ENCODE data around the gene E4F1.

E4F1 gene, protein sequence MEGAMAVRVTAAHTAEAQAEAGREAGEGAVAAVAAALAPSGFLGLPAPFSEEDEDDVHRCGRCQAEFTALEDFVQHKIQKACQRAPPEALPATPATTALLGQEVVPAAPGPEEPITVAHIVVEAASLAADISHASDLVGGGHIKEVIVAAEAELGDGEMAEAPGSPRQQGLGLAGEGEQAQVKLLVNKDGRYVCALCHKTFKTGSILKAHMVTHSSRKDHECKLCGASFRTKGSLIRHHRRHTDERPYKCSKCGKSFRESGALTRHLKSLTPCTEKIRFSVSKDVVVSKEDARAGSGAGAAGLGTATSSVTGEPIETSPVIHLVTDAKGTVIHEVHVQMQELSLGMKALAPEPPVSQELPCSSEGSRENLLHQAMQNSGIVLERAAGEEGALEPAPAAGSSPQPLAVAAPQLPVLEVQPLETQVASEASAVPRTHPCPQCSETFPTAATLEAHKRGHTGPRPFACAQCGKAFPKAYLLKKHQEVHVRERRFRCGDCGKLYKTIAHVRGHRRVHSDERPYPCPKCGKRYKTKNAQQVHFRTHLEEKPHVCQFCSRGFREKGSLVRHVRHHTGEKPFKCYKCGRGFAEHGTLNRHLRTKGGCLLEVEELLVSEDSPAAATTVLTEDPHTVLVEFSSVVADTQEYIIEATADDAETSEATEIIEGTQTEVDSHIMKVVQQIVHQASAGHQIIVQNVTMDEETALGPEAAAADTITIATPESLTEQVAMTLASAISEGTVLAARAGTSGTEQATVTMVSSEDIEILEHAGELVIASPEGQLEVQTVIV

DNA sequence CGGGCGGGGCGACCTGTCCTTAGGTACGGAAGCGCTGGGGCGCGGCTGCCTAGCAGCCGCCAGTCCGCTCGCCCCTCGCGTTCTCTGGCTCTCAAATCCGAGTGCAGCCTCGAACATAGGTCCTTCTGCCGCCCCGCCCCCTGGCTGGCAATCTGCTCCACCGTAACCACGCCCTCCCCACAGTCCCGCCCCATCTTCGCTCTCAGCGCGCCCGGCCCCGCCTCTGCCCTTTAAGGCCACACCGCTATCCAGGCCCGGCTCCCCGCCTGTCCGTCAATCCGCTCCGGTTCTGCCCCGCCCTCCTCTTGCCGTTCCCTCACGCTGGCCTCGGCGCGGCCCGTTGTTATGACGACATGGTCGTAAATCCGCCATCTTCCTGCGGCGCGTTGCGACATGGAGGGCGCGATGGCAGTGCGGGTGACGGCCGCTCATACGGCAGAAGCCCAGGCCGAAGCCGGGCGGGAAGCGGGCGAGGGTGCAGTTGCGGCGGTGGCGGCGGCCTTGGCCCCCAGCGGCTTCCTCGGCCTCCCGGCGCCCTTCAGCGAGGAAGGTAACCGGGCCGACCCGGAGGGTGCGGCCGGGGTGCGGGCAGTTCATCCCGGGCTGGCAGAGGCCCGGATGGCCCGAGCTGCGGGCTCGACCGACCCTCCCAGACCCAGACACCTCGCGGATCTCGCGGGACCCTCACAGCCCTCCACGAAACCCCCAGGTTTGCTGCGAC lies at the start of gene E4F1:
E4F1 (plus strand) TSS at position 371 of the 721 bp plus-strand sequence; CDS start at position 394, 23 bp downstream.
- Histone ChIP-seq H2AFZ (ENCODE audit: low read length, unreplicated experiment) (peak within 1 kb of the TSS; percentile 81), H3K27ac (ENCODE audit: low read depth, low read length) (peak within 1 kb of the TSS; percentile 58)

DNA sequence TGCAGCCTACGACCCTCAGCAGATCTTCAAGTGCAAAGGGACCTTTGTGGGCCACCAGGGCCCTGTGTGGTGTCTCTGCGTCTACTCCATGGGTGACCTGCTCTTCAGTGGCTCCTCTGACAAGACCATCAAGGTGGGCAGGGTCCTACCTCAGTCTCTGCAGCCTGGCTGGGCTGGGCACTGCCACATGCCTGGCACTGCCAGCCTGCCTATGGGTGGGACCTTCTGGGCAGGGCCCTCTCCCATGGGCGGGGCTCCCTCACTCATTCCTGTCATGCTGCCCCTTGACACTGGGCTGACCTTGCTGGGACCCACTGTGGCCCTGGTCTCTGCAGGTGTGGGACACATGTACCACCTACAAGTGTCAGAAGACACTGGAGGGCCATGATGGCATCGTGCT lies 49.5 kb upstream of the E4F1 start:
- no peaks in the 10 kb centered on the region for H3K4me1 ChIP-seq (ENCODE audit: control insufficient read depth, insufficient read depth, low read length, unreplicated experiment)
- no peaks in the 10 kb centered on the region for H3K79me2 ChIP-seq (ENCODE audit: control insufficient read depth, insufficient read depth, low read length, unreplicated experiment)
- no peak overlapping the region for H3K27ac ChIP-seq (ENCODE audit: low read depth, low read length)
- H3K27me3 ChIP-seq (ENCODE audit: insufficient read depth, low read length) = no peaks in the 10 kb centered on the region
- H3K4me3 ChIP-seq (ENCODE audit: low read depth, low read length) = no peak overlapping the region
- peaks cover 19% of the 10 kb centered on the region; the same call in 1 of the 2 replicates for H3K36me3 ChIP-seq (ENCODE audit: insufficient read depth, low read length)
- H2AFZ ChIP-seq (ENCODE audit: low read length, unreplicated experiment) = no peak overlapping the region

More for the DNA sequence above, at the start of gene E4F1:
- peak within 1 kb of the TSS; percentile 86 for H3K4me3 ChIP-seq (ENCODE audit: low read depth, low read length)
- H3K4me1 ChIP-seq (ENCODE audit: control insufficient read depth, insufficient read depth, low read length, unreplicated experiment) = peaks cover 11% of the 10 kb centered on the region
- no peaks in the 10 kb centered on the region for H3K27me3 ChIP-seq (ENCODE audit: insufficient read depth, low read length)
- peaks cover 41% of the 10 kb centered on the region for H3K79me2 ChIP-seq (ENCODE audit: control insufficient read depth, insufficient read depth, low read length, unreplicated experiment)
- H3K36me3 ChIP-seq (ENCODE audit: insufficient read depth, low read length) = no peaks in the 10 kb centered on the region

DNA sequence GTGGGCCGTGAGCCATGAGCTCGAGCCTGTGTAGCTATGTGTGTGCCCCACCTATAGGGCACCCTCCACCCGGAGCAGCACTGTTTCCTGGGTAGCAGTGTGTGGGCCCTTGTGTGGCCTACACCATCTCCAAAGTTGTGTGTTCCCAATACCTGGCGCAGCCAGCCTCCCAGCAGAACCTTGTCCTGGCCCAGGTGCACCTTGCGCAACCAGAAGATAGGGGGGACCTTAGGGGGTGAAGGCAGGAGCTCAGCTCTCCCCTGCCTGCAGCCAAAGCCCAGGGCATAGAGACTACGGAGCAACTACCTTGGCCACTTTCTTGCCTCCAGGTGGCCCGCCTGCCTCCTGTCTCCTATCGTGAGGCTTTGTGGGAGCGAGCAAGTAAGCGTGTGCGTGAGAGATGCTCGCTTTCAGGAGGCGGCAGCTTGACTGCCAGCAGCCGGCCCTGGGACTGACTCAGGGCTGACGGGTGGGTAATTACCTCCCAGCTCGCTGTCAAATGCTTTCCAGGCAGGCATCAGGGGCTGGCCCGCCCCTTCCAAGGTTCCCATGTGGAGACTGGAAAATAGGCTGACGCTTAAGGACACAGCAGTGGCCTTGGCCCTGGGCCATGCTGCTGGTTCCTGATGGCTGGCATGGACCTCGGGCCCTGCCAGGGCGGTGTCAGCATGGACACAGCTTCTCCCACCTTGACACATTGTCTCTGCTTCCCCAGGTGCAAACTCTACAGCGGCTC lies 48.8 kb upstream of the E4F1 start:
- peaks cover 19% of the 10 kb centered on the region; the same call in 1 of the 2 replicates for H3K36me3 ChIP-seq (ENCODE audit: insufficient read depth, low read length)
- H3K4me1 ChIP-seq (ENCODE audit: control insufficient read depth, insufficient read depth, low read length, unreplicated experiment) = no peaks in the 10 kb centered on the region
- H3K27me3 ChIP-seq (ENCODE audit: insufficient read depth, low read length) = no peaks in the 10 kb centered on the region

DNA sequence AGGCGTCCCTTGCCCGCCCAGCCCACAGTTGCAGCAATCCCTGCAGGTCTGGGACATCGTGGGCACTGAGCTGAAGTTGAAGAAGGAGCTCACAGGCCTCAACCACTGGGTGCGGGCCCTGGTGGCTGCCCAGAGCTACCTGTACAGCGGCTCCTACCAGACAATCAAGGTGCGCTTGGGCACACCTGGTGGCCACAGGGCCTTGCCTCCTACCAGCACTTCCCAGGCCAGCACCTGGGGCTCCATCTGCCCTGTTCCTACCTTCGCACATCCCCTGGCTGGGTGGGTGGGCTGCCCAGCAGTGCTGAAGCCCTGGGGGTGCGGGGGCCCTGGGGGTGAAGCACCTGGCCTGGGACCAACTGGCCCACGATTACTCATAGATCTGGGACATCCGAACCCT lies 47.9 kb upstream of the E4F1 start:
- Histone ChIP-seq H3K4me3 (ENCODE audit: low read depth, low read length) (no peak overlapping the region), H3K27ac (ENCODE audit: low read depth, low read length) (no peak overlapping the region), H3K4me1 (ENCODE audit: control insufficient read depth, insufficient read depth, low read length, unreplicated experiment) (no peaks in the 10 kb centered on the region), H3K36me3 (ENCODE audit: insufficient read depth, low read length) (peaks cover 19% of the 10 kb centered on the region; the same call in 1 of the 2 replicates), H3K79me2 (ENCODE audit: control insufficient read depth, insufficient read depth, low read length, unreplicated experiment) (no peaks in the 10 kb centered on the region), H3K27me3 (ENCODE audit: insufficient read depth, low read length) (no peaks in the 10 kb centered on the region), H2AFZ (ENCODE audit: low read length, unreplicated experiment) (no peak overlapping the region)

More for the DNA sequence above, 48.8 kb upstream of the E4F1 start:
- Histone ChIP-seq H3K79me2 (ENCODE audit: control insufficient read depth, insufficient read depth, low read length, unreplicated experiment) (no peaks in the 10 kb centered on the region), H3K27ac (ENCODE audit: low read depth, low read length) (no peak overlapping the region), H2AFZ (ENCODE audit: low read length, unreplicated experiment) (no peak overlapping the region), H3K4me3 (ENCODE audit: low read depth, low read length) (no peak overlapping the region)

DNA sequence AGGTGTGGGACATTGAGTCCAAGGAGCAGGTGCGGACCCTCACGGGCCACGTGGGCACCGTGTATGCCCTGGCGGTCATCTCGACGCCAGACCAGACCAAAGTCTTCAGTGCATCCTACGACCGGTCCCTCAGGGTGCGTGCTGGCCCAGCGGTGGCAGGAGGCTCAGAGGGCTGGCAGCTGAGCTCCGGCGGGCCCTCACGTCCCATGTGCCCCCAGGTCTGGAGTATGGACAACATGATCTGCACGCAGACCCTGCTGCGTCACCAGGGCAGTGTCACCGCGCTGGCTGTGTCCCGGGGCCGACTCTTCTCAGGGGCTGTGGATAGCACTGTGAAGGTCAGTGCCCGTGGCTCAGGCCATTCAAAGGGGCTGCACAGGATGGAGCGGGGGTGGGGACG lies 47.3 kb upstream of the E4F1 start:
- peaks cover 19% of the 10 kb centered on the region; the same call in 1 of the 2 replicates for H3K36me3 ChIP-seq (ENCODE audit: insufficient read depth, low read length)
- H3K27ac ChIP-seq (ENCODE audit: low read depth, low read length) = no peak overlapping the region
- no peak overlapping the region for H3K4me3 ChIP-seq (ENCODE audit: low read depth, low read length)
- H3K4me1 ChIP-seq (ENCODE audit: control insufficient read depth, insufficient read depth, low read length, unreplicated experiment) = no peaks in the 10 kb centered on the region
- no peaks in the 10 kb centered on the region for H3K79me2 ChIP-seq (ENCODE audit: control insufficient read depth, insufficient read depth, low read length, unreplicated experiment)
- H2AFZ ChIP-seq (ENCODE audit: low read length, unreplicated experiment) = no peak overlapping the region
- H3K27me3 ChIP-seq (ENCODE audit: insufficient read depth, low read length) = no peaks in the 10 kb centered on the region

DNA sequence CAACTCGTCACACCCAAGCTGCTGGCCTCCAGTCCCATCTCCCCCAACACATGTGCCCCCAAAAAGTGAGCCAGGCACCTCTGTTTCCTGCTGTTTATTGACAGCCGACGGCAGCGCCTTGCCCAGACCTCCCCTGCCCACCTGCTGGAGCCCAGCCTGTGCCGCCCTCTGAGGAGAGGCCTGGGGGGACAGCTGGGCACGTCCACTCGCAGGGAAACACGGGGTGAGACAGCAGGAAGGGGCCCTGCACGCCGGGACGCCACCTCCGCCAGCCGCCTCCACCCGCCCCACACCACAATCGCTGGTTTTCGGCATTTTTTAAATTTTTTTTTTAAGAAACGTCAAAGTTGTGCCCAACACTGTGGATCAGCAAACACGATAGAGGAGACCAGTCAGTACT lies 46.3 kb upstream of the E4F1 start:
- H3K27me3 ChIP-seq (ENCODE audit: insufficient read depth, low read length) = no peaks in the 10 kb centered on the region
- no peak overlapping the region for H2AFZ ChIP-seq (ENCODE audit: low read length, unreplicated experiment)
- H3K4me3 ChIP-seq (ENCODE audit: low read depth, low read length) = no peak overlapping the region
- H3K79me2 ChIP-seq (ENCODE audit: control insufficient read depth, insufficient read depth, low read length, unreplicated experiment) = no peaks in the 10 kb centered on the region
- H3K4me1 ChIP-seq (ENCODE audit: control insufficient read depth, insufficient read depth, low read length, unreplicated experiment) = no peaks in the 10 kb centered on the region
- H3K27ac ChIP-seq (ENCODE audit: low read depth, low read length) = no peak overlapping the region
- H3K36me3 ChIP-seq (ENCODE audit: insufficient read depth, low read length) = peaks cover 19% of the 10 kb centered on the region; the same call in 1 of the 2 replicates

DNA sequence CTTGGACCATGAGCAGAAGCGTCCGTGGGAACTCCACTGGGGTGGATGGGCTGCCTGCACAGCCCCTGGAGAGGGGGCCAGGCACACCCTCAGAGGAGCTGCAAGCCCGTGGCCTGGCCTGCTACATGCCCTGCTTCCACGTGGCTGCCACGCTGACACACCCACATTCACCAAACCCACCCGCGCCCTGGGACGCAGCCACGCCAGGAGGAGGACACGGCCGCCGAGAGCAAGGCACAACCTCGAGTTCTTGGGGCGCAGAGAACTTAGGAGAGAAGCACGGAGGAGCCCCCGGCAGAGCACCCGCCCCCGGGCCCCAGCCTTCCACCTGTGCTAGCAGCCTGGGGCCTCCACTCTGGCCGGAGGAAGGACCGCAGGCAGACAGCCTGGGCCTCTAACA lies 45.8 kb upstream of the E4F1 start:
- Histone ChIP-seq H3K36me3 (ENCODE audit: insufficient read depth, low read length) (peaks cover 19% of the 10 kb centered on the region; the same call in 1 of the 2 replicates), H2AFZ (ENCODE audit: low read length, unreplicated experiment) (no peak overlapping the region), H3K79me2 (ENCODE audit: control insufficient read depth, insufficient read depth, low read length, unreplicated experiment) (no peaks in the 10 kb centered on the region), H3K27ac (ENCODE audit: low read depth, low read length) (no peak overlapping the region), H3K27me3 (ENCODE audit: insufficient read depth, low read length) (no peaks in the 10 kb centered on the region), H3K4me3 (ENCODE audit: low read depth, low read length) (no peak overlapping the region), H3K4me1 (ENCODE audit: control insufficient read depth, insufficient read depth, low read length, unreplicated experiment) (no peaks in the 10 kb centered on the region)

DNA sequence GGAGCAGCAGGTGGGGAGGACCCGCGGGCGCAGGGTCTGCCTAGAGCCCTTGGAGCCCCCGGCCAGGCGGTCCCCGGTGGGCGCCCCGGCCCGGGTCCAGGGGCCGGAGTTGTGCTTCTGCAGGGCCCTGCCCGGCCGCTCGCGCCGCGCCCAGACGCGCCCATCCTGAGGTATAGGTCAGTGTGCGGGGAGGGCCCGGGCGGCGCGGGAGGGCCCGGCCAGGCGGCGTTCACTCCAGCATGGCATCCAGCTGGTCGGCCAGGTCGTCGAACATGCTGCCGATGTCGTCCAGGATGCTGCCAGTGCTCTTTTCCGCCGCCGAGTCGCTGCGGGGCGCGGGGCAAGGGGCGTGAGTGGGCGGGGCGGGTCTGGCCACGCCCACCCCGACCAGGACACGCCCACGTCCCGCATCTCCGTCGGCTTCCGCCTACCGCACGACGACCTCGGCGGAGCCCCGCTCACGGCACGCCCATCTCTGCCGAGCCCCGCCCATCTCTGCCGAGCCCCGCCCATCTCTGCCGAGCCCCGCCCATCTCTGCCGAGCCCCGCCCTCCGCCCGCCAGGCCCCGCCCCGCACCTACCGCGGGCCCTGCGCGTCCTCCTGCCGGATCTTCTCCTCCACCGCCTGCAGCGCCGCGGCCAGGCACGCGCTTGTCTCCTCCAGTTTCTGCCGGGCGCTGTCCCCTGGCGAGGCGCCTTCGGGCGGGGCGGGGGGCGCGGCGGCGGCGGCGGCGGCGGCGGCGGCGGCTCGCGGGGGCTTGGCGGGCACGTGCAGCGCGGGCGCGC lies 44.9 kb upstream of the E4F1 start:
- Histone ChIP-seq H3K36me3 (ENCODE audit: insufficient read depth, low read length) (peaks cover 14% of the 10 kb centered on the region; the same call in 1 of the 2 replicates), H3K4me1 (ENCODE audit: control insufficient read depth, insufficient read depth, low read length, unreplicated experiment) (no peaks in the 10 kb centered on the region), H3K27ac (ENCODE audit: low read depth, low read length) (no peak overlapping the region), H3K79me2 (ENCODE audit: control insufficient read depth, insufficient read depth, low read length, unreplicated experiment) (no peaks in the 10 kb centered on the region), H2AFZ (ENCODE audit: low read length, unreplicated experiment) (no peak overlapping the region), H3K4me3 (ENCODE audit: low read depth, low read length) (no peak overlapping the region), H3K27me3 (ENCODE audit: insufficient read depth, low read length) (no peaks in the 10 kb centered on the region)

DNA sequence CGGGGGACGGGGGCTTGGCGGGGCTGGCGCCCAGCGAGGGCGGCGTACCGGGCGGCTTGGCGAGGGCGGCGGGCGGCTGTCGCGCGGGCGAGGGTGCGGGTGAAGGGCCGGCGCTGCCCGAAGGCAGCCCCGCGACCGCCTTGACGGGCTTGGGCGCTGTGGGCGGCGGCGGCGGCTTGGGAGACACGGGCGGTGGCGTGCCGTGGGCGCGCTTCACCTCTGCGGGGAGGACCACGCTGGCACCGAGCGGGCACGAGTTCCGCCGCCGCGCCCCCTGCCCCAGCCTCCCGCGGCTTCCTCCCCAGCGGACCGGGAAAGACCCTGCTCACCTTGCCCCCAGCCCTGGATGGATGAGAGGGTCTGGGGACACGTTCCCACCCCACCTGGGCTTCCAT lies 44.3 kb upstream of the E4F1 start:
- Histone ChIP-seq H3K36me3 (ENCODE audit: insufficient read depth, low read length) (peaks cover 14% of the 10 kb centered on the region; the same call in 1 of the 2 replicates), H2AFZ (ENCODE audit: low read length, unreplicated experiment) (no peak overlapping the region), H3K79me2 (ENCODE audit: control insufficient read depth, insufficient read depth, low read length, unreplicated experiment) (no peaks in the 10 kb centered on the region), H3K27ac (ENCODE audit: low read depth, low read length) (no peak overlapping the region), H3K4me1 (ENCODE audit: control insufficient read depth, insufficient read depth, low read length, unreplicated experiment) (no peaks in the 10 kb centered on the region), H3K27me3 (ENCODE audit: insufficient read depth, low read length) (no peaks in the 10 kb centered on the region), H3K4me3 (ENCODE audit: low read depth, low read length) (no peak overlapping the region)
